HG03025 (cell line): ENCODE measurements around the gene BMP8A.
"Not testable (repeated sequence)": the region's sequence is repeated elsewhere in the genome, so short reads cannot be mapped to it uniquely, and the experiment has no call there.

ENCODE experiments used
- ATAC-seq: cut with Tn5 transposase; IDR thresholded peaks from one replicate; pipeline ENCODE4 v1.9.1; 2021; ENCODE audit warnings: mild to moderate bottlenecking, moderate library complexity; ENCODE audit not compliant: unreplicated experiment, low FRiP score

Gene BMP8A

GRCh38 chr1:39524591-39525365 is 33.3 kb downstream of the BMP8A start:
- ATAC-seq, result no peak

GRCh38 chr1:39525366-39526165 is 34.1 kb downstream of the BMP8A start:
- ATAC-seq, result peak; percentile 91

GRCh38 chr1:39526466-39527189 is 35.2 kb downstream of the BMP8A start:
- no peak for ATAC-seq

GRCh38 chr1:39527190-39527579 is 35.7 kb downstream of the BMP8A start:
- not testable (repeated sequence) for ATAC-seq

GRCh38 chr1:39528082-39528481 is 36.6 kb downstream of the BMP8A start:
- no peak for ATAC-seq

- ATAC-seq, result no peak
These were observed 38.6 kb downstream of the BMP8A start for GRCh38 chr1:39529901-39530535.

GRCh38 chr1:39531526-39531925 is 40.1 kb downstream of the BMP8A start:
- no peak for ATAC-seq

GRCh38 chr1:39533442-39533841 is 42.0 kb downstream of the BMP8A start:
- no peak for ATAC-seq

- no peak for ATAC-seq
These were observed 47.3 kb downstream of the BMP8A start for GRCh38 chr1:39538531-39539251.

- no peak for ATAC-seq
These were observed 47.9 kb downstream of the BMP8A start for GRCh38 chr1:39539252-39539790.

GRCh38 chr1:39540504-39541031 is 49.1 kb downstream of the BMP8A start:
- no peak for ATAC-seq

GRCh38 chr1:39542924-39543323 is 51.5 kb downstream of the BMP8A start:
- ATAC-seq, result no peak

- no peak for ATAC-seq
These were observed 52.9 kb downstream of the BMP8A start for GRCh38 chr1:39544327-39544726.

- no peak for ATAC-seq
These were observed 54.1 kb downstream of the BMP8A start for GRCh38 chr1:39545531-39545930.

GRCh38 chr1:39554277-39554676 is 62.8 kb downstream of the BMP8A start:
- ATAC-seq, result no peak

- no peak for ATAC-seq
These were observed 69.8 kb downstream of the BMP8A start for GRCh38 chr1:39561279-39561678.

GRCh38 chr1:39562886-39563285 is 71.5 kb downstream of the BMP8A start:
- no peak for ATAC-seq

GRCh38 chr1:39563669-39564068 is 72.2 kb downstream of the BMP8A start:
- ATAC-seq, result no peak

- ATAC-seq, result no peak
These were observed 72.9 kb downstream of the BMP8A start for GRCh38 chr1:39564340-39564739.

- ATAC-seq, result no peak
These were observed 73.5 kb downstream of the BMP8A start for GRCh38 chr1:39564941-39565340.
